GM19351 (cell line): ENCODE results near the gene FMO1.
"Not testable (repeated sequence)": the region's sequence is repeated elsewhere in the genome, so short reads cannot be mapped to it uniquely, and the experiment has no call there.

Source experiments
- ATAC-seq: cut with Tn5 transposase; IDR thresholded peaks from one replicate; pipeline ENCODE4 v1.9.1; 2021; ENCODE audit warnings: mild to moderate bottlenecking, moderate library complexity; ENCODE audit not compliant: unreplicated experiment

The FMO1 gene

GRCh38 chr1:171231326-171231725 lies 17.0 kb upstream of the FMO1 start:
- ATAC-seq: no peak

GRCh38 chr1:171233183-171233582 lies 15.1 kb upstream of the FMO1 start:
- ATAC-seq: no peak

- not testable (repeated sequence) for ATAC-seq
These were observed 12.1 kb upstream of the FMO1 start for GRCh38 chr1:171236231-171236630.

- no peak for ATAC-seq
These were observed 4.4 kb upstream of the FMO1 start for GRCh38 chr1:171243878-171244277.

- peak; percentile 89 for ATAC-seq
These were observed 2.7 kb upstream of the FMO1 start for GRCh38 chr1:171245458-171246064.

GRCh38 chr1:171247501-171247900 lies 793 bp upstream of the FMO1 start:
- no peak for ATAC-seq

GRCh38 chr1:171248841-171249240 lies 547 bp downstream of the FMO1 start:
- no peak for ATAC-seq

GRCh38 chr1:171250263-171250662 lies 2.0 kb downstream of the FMO1 start:
- no peak for ATAC-seq

- ATAC-seq: peak; percentile 46
These were observed 3.0 kb downstream of the FMO1 start for GRCh38 chr1:171251042-171251951.

- ATAC-seq: no peak
These were observed 3.6 kb downstream of the FMO1 start for GRCh38 chr1:171251952-171252300.

GRCh38 chr1:171252482-171252881 lies 4.2 kb downstream of the FMO1 start:
- peak; percentile 91 for ATAC-seq

GRCh38 chr1:171254859-171255258 lies 6.6 kb downstream of the FMO1 start:
- no peak for ATAC-seq

GRCh38 chr1:171256940-171257606 lies 8.8 kb downstream of the FMO1 start:
- no peak for ATAC-seq

- ATAC-seq: no peak
These were observed 9.3 kb downstream of the FMO1 start for GRCh38 chr1:171257607-171258076.

- ATAC-seq: no peak
These were observed 10.1 kb downstream of the FMO1 start for GRCh38 chr1:171258429-171258828.

GRCh38 chr1:171258943-171259342 lies 10.6 kb downstream of the FMO1 start:
- ATAC-seq: no peak

- ATAC-seq: no peak
These were observed 13.0 kb downstream of the FMO1 start for GRCh38 chr1:171261336-171261735.

- no peak for ATAC-seq
These were observed 15.6 kb downstream of the FMO1 start for GRCh38 chr1:171263901-171264300.

GRCh38 chr1:171265686-171266085 lies 17.4 kb downstream of the FMO1 start:
- ATAC-seq: no peak

GRCh38 chr1:171266930-171267329 lies 18.6 kb downstream of the FMO1 start:
- no peak for ATAC-seq

GRCh38 chr1:171267391-171267790 lies 19.1 kb downstream of the FMO1 start:
- ATAC-seq: no peak

GRCh38 chr1:171270806-171271205 lies 22.5 kb downstream of the FMO1 start:
- ATAC-seq: no peak
